ENCODE measurements around the gene UBR4.
"Not testable (repeated sequence)": the region's sequence is repeated elsewhere in the genome, so short reads cannot be mapped to it uniquely, and the experiment has no call there.

The UBR4 gene

GRCh38 chr1:19209990-19210771, at the start of gene UBR4:
TSS of gene UBR4 (minus strand) at chr1:19210266. CDS start at chr1:19210248, 18 bp downstream.
- FAIRE-seq: no peak

- no peak for FAIRE-seq
Measured at GRCh38 chr1:19258353-19258752, 48.3 kb upstream of the UBR4 start.

GRCh38 chr1:19257178-19257914, 47.3 kb upstream of the UBR4 start:
- FAIRE-seq: no peak

- FAIRE-seq: not testable (repeated sequence)
Measured at GRCh38 chr1:19256301-19256700, 46.2 kb upstream of the UBR4 start.

- no peak for FAIRE-seq
Measured at GRCh38 chr1:19255288-19255687, 45.2 kb upstream of the UBR4 start.

GRCh38 chr1:19254416-19254815, 44.4 kb upstream of the UBR4 start:
- FAIRE-seq: no peak

GRCh38 chr1:19251305-19252196, 41.5 kb upstream of the UBR4 start, which contains the start of the genes EMC1 and MRTO4:
TSS of gene EMC1 (minus strand) at chr1:19251524. CDS start at chr1:19251509, 15 bp downstream.
TSS of gene MRTO4 (plus strand) at chr1:19251805. CDS start at chr1:19251836, 31 bp downstream.
- FAIRE-seq: no peak

- FAIRE-seq: no peak
Measured at GRCh38 chr1:19250629-19251304, 40.7 kb upstream of the UBR4 start.

- no peak for FAIRE-seq
Measured at GRCh38 chr1:19240673-19241538, 30.8 kb upstream of the UBR4 start.

GRCh38 chr1:19239876-19240275, 29.8 kb upstream of the UBR4 start:
- FAIRE-seq: no peak

GRCh38 chr1:19234224-19234623, 24.2 kb upstream of the UBR4 start:
- FAIRE-seq: no peak

GRCh38 chr1:19232524-19232846, 22.4 kb upstream of the UBR4 start:
- FAIRE-seq: no peak

GRCh38 chr1:19231736-19232523, 21.9 kb upstream of the UBR4 start:
- FAIRE-seq: not testable (repeated sequence)

GRCh38 chr1:19229828-19230325, 19.8 kb upstream of the UBR4 start:
- FAIRE-seq: no peak

- no peak for FAIRE-seq
Measured at GRCh38 chr1:19229229-19229628, 19.2 kb upstream of the UBR4 start.

GRCh38 chr1:19222979-19223824, 13.1 kb upstream of the UBR4 start:
- no peak for FAIRE-seq

- no peak for FAIRE-seq
Measured at GRCh38 chr1:19222573-19222972, 12.5 kb upstream of the UBR4 start.

- FAIRE-seq: no peak
Measured at GRCh38 chr1:19220991-19221390, 10.9 kb upstream of the UBR4 start.

Data from colon (tissue), 2 donors.